ENCODE data around the gene CPB2.

DNA sequence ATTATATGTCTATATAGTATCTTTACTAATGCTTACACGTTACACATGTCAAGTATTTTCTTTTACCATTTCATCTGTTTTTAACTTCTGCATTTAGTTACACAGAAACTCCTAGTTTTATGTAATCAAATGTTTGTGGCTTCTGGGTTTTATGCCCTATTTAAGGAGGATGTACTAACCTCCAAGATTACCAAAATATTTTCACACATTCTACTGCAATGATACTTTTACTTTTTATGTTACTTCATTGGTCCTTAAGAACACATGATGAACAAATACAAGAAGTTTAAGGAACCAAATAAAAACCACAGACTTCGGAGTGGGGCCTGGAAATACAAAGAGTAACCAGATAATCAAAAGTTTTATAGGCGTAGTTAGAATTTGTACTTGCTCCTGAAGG is 89.5 kb downstream of the CPB2 start:
- no peak for TF ChIP-seq POLR2A (IDR thresholded peaks at IDR 0.05)
- TF ChIP-seq, protein P1, sequence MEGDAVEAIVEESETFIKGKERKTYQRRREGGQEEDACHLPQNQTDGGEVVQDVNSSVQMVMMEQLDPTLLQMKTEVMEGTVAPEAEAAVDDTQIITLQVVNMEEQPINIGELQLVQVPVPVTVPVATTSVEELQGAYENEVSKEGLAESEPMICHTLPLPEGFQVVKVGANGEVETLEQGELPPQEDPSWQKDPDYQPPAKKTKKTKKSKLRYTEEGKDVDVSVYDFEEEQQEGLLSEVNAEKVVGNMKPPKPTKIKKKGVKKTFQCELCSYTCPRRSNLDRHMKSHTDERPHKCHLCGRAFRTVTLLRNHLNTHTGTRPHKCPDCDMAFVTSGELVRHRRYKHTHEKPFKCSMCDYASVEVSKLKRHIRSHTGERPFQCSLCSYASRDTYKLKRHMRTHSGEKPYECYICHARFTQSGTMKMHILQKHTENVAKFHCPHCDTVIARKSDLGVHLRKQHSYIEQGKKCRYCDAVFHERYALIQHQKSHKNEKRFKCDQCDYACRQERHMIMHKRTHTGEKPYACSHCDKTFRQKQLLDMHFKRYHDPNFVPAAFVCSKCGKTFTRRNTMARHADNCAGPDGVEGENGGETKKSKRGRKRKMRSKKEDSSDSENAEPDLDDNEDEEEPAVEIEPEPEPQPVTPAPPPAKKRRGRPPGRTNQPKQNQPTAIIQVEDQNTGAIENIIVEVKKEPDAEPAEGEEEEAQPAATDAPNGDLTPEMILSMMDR (IDR thresholded peaks at IDR 0.05) = no peak

Data from transverse colon (tissue), 3 donors.